H9 (cell line): Measurements from ENCODE around the gene ZDHHC13. TPM values are rescaled to one million over a fixed set of nuclear protein-coding genes. Genes with fewer than 3 reads are reported as not detected.

ENCODE experiments used
- DNase-seq: peaks from one replicate; pipeline ENCODE4 v3.0.0-alpha.2; 2017
- H2AFZ ChIP-seq: one replicate; pipeline ENCODE4 v1.6.1; 2013; ENCODE audit warnings: mild to moderate bottlenecking, low read length, control low read depth, moderate library complexity
- H2AK5ac ChIP-seq: 2 replicates; pipeline ENCODE4 v1.6.1; 2013; ENCODE audit warnings: low read length, control low read depth, mixed read lengths; ENCODE audit not compliant: insufficient read length
- H2BK120ac ChIP-seq: one replicate; pipeline ENCODE4 v1.6.1; 2013; ENCODE audit warnings: low read depth, mild to moderate bottlenecking, low read length, control low read depth, inconsistent platforms; ENCODE audit not compliant: poor library complexity, severe bottlenecking
- H2BK12ac ChIP-seq: 2 replicates; pipeline ENCODE4 v1.6.1; 2013; ENCODE audit warnings: low read length, control low read depth, mixed read lengths, low read depth; ENCODE audit not compliant: insufficient read length
- H2BK15ac ChIP-seq: 2 replicates; pipeline ENCODE4 v1.6.1; 2013; ENCODE audit warnings: low read depth, low read length, control low read depth
- H2BK20ac ChIP-seq: one replicate; pipeline ENCODE4 v1.6.1; 2013; ENCODE audit warnings: low read depth, mild to moderate bottlenecking, low read length, control low read depth, inconsistent platforms; ENCODE audit not compliant: poor library complexity, severe bottlenecking
- H2BK5ac ChIP-seq: 2 replicates; pipeline ENCODE4 v1.6.1; 2013; ENCODE audit warnings: low read length, control low read depth, mixed read lengths; ENCODE audit not compliant: insufficient read length
- H3K14ac ChIP-seq: 2 replicates; pipeline ENCODE4 v1.6.1; 2013; ENCODE audit warnings: low read length, control low read depth; ENCODE audit not compliant: insufficient read depth
- H3K18ac ChIP-seq: 2 replicates; pipeline ENCODE4 v1.6.1; 2013; ENCODE audit warnings: low read depth, mild to moderate bottlenecking, mixed read lengths, low read length, control low read depth; ENCODE audit not compliant: insufficient read length
- H3K23ac ChIP-seq: 2 replicates; pipeline ENCODE4 v1.6.1; 2013; ENCODE audit warnings: low read length, control low read depth, mixed read lengths, low read depth; ENCODE audit not compliant: insufficient read length
- H3K23me2 ChIP-seq: 2 replicates; pipeline ENCODE4 v1.6.1; 2013; ENCODE audit warnings: low read depth, mild to moderate bottlenecking, mixed read lengths, low read length, control low read depth; ENCODE audit not compliant: insufficient read length, poor library complexity, severe bottlenecking
- H3K27ac ChIP-seq: 2 replicates; pipeline ENCODE4 v1.5.1; 2013; ENCODE audit warnings: low read length, control low read depth, mixed read lengths, low read depth; ENCODE audit not compliant: insufficient read length
- H3K27me3 ChIP-seq: 2 replicates; pipeline ENCODE4 v1.6.1; 2013; ENCODE audit warnings: low read length, control low read depth, inconsistent platforms; ENCODE audit not compliant: insufficient read depth
- H3K4ac ChIP-seq: 2 replicates; pipeline ENCODE4 v1.6.1; 2013; ENCODE audit warnings: low read depth, mild to moderate bottlenecking, control low read depth, inconsistent platforms, low read length, moderate library complexity
- H3K4me1 ChIP-seq: 2 replicates; pipeline ENCODE4 v1.6.1; 2013; ENCODE audit warnings: low read length, control low read depth, inconsistent platforms; ENCODE audit not compliant: insufficient read depth
- H3K4me2 ChIP-seq: 2 replicates; pipeline ENCODE4 v1.6.1; 2013; ENCODE audit warnings: low read length, control low read depth, mixed read lengths; ENCODE audit not compliant: insufficient read length, insufficient read depth
- H3K56ac ChIP-seq: 2 replicates; pipeline ENCODE4 v1.6.1; 2013; ENCODE audit warnings: low read depth, mild to moderate bottlenecking, mixed read lengths, low read length, control low read depth; ENCODE audit not compliant: insufficient read length
- H3K79me1 ChIP-seq: 2 replicates; pipeline ENCODE4 v1.6.1; 2013; ENCODE audit warnings: low read depth, mild to moderate bottlenecking, moderate library complexity, low read length, control low read depth, inconsistent platforms; ENCODE audit not compliant: insufficient read depth, poor library complexity, severe bottlenecking
- H3K79me2 ChIP-seq: 2 replicates; pipeline ENCODE4 v1.6.1; 2013; ENCODE audit warnings: low read length, control low read depth, inconsistent platforms; ENCODE audit not compliant: insufficient read depth
- H3K9ac ChIP-seq: 2 replicates; pipeline ENCODE4 v1.6.1; 2013; ENCODE audit warnings: low read length, control low read depth, mixed read lengths; ENCODE audit not compliant: insufficient read length; ENCODE audit errors: extremely low read depth
- H3K9me3 ChIP-seq: one replicate; pipeline ENCODE4 v1.6.1; 2013; ENCODE audit warnings: low read depth, low read length, inconsistent platforms; ENCODE audit not compliant: control insufficient read depth
- H3T11ph ChIP-seq: one replicate; pipeline ENCODE4 v1.6.1; 2013; ENCODE audit warnings: mild to moderate bottlenecking, low read length, control low read depth, inconsistent platforms
- H4K20me1 ChIP-seq: one replicate; pipeline ENCODE4 v1.6.1; 2013; ENCODE audit not compliant: control insufficient read depth, insufficient read length, insufficient read depth
- H4K5ac ChIP-seq: 2 replicates; pipeline ENCODE4 v1.6.1; 2013; ENCODE audit warnings: low read depth, mild to moderate bottlenecking, mixed read lengths, low read length, control low read depth; ENCODE audit not compliant: insufficient read length
- H4K8ac ChIP-seq: replicated peaks from 2 replicates; pipeline ENCODE4 v1.6.1; 2013; ENCODE audit warnings: low read length, control low read depth, mixed read lengths, low read depth; ENCODE audit not compliant: insufficient read length
- H4K91ac ChIP-seq: 2 replicates; pipeline ENCODE4 v1.6.1; 2013; ENCODE audit warnings: low read depth, mild to moderate bottlenecking, moderate library complexity, mixed read lengths, low read length, control low read depth; ENCODE audit not compliant: insufficient read length
- H3K27ac Mint-ChIP-seq, 3 experiments: 2 replicates in 2 of 3; 3 replicates in 1 of 3; pipeline ENCODE4 v1.8.0; 2020 to 2021; ENCODE audit warnings: mixed read lengths in 3 of 3, mild to moderate bottlenecking in 1 of 3, moderate library complexity in 1 of 3
- H3K27me3 Mint-ChIP-seq: 2 replicates; pipeline ENCODE4 v1.8.0; 2021; ENCODE audit warnings: low read depth, mild to moderate bottlenecking, moderate library complexity, mixed read lengths
- H3K36me3 Mint-ChIP-seq, 3 experiments: 2 replicates in 2 of 3; 3 replicates in 1 of 3; pipeline ENCODE4 v1.8.0; 2020 to 2021; ENCODE audit warnings: low read depth in 3 of 3, mixed read lengths in 3 of 3; ENCODE audit not compliant: insufficient read depth in 1 of 3
- H3K4me1 Mint-ChIP-seq, 2 experiments: 2 replicates each; pipeline ENCODE4 v1.8.0; 2020; ENCODE audit warnings: mixed read lengths in 2 of 2
- H3K4me3 Mint-ChIP-seq, 2 experiments: 2 replicates in 1 of 2; 3 replicates in 1 of 2; pipeline ENCODE4 v1.8.0; 2020 to 2021; ENCODE audit warnings: mild to moderate bottlenecking in 2 of 2, mixed read lengths in 2 of 2, moderate library complexity in 1 of 2
- H3K9me3 Mint-ChIP-seq, 2 experiments: 2 replicates in 1 of 2; 3 replicates in 1 of 2; pipeline ENCODE4 v1.8.0; 2020; ENCODE audit warnings: mild to moderate bottlenecking in 2 of 2, mixed read lengths in 2 of 2, moderate library complexity in 1 of 2
- WGBS: extraction: QIAGEN DNeasy Blood & Tissue Kit; methylation state at CpG from one replicate; pipeline ENCODE4 v1.1.7; 2013; ENCODE audit warnings: missing lambda C conversion rate, low lambda C conversion rate, mixed read lengths; ENCODE audit not compliant: insufficient read length; ENCODE audit errors: extremely low coverage; 5-methylcytosine and 5-hydroxymethylcytosine counted together
- total RNA-seq: library from RNA; stranded (reverse); gene quantifications from 2 replicates; pipeline ENCODE4 v1.2.1, GENCODE V29; 2021
- TF ChIP-seq, protein P1 (sequence below): fragments of 200-600 bp; sonication (generic); conservative IDR thresholded peaks from 3 replicates; pipeline ENCODE4 v1.8.0; 2021; ENCODE audit warnings: antibody characterized with exemption, mild to moderate bottlenecking

The ZDHHC13 gene
- total RNA-seq, 1 experiment from 2014 or later: 20.9 TPM

DNA sequence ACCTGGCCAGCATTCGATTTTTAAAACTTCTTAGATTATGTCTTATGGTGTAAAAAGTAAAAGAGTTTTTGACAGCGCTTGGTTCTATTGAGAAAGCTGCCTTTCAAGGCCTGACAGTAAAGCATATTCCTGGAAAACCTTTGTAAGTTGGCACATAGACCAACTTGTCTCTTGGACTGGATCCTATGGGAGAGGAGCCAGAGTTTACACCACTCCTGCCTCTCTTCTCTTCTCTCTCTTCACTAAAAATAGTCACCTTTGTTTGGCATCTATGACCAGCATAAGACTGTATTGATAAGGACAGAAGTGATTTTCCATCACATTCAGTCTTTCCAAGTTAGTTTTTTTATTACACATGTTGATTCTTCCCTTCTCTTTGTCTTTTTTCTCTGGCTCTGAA, 51.1 kb downstream of the ZDHHC13 start:
- H3K27ac ChIP-seq: no peak overlapping the region
- H3K27me3 ChIP-seq: no peaks in the 10 kb centered on the region

More for the DNA sequence above, 51.1 kb downstream of the ZDHHC13 start:
- no peak overlapping the region for H3T11ph ChIP-seq
- no peak overlapping the region for H3K4ac ChIP-seq
- H3K56ac ChIP-seq: no peak overlapping the region
- H3K9me3 ChIP-seq: no peaks in the 10 kb centered on the region
- DNase-seq: no peak
- H2BK20ac ChIP-seq: no peak overlapping the region
- no CpG with 5 or more reads among the region's 2 CpGs for WGBS
- H3K79me1 ChIP-seq: no peaks in the 10 kb centered on the region
- no peak overlapping the region for H3K23ac ChIP-seq
- no peak overlapping the region for H3K14ac ChIP-seq
- H2BK120ac ChIP-seq: no peak overlapping the region
- no peaks in the 10 kb centered on the region for H3K4me1 Mint-ChIP-seq
- H2BK12ac ChIP-seq: no peak overlapping the region
- H4K8ac ChIP-seq: no peak overlapping the region
- TF ChIP-seq, protein P1, sequence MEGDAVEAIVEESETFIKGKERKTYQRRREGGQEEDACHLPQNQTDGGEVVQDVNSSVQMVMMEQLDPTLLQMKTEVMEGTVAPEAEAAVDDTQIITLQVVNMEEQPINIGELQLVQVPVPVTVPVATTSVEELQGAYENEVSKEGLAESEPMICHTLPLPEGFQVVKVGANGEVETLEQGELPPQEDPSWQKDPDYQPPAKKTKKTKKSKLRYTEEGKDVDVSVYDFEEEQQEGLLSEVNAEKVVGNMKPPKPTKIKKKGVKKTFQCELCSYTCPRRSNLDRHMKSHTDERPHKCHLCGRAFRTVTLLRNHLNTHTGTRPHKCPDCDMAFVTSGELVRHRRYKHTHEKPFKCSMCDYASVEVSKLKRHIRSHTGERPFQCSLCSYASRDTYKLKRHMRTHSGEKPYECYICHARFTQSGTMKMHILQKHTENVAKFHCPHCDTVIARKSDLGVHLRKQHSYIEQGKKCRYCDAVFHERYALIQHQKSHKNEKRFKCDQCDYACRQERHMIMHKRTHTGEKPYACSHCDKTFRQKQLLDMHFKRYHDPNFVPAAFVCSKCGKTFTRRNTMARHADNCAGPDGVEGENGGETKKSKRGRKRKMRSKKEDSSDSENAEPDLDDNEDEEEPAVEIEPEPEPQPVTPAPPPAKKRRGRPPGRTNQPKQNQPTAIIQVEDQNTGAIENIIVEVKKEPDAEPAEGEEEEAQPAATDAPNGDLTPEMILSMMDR: no peak
- no peak overlapping the region; a peak in 1 of 7 replicates for H3K27ac Mint-ChIP-seq
- H2AFZ ChIP-seq: no peak overlapping the region
- H3K4me1 ChIP-seq: no peaks in the 10 kb centered on the region
- H4K5ac ChIP-seq: no peak overlapping the region
- no peak overlapping the region for H3K9ac ChIP-seq
- no peaks in the 10 kb centered on the region for H3K79me2 ChIP-seq
- H3K36me3 Mint-ChIP-seq: peaks cover 12 to 50% (median 47%) of the 10 kb centered on the region in 3 experiments; a peak in 5 of 7 replicates
- H2BK5ac ChIP-seq: no peak overlapping the region
- no peak overlapping the region for H3K18ac ChIP-seq
- H2AK5ac ChIP-seq: no peak overlapping the region
- no peak overlapping the region for H3K4me2 ChIP-seq
- H3K9me3 Mint-ChIP-seq: no peaks in the 10 kb centered on the region
- H3K4me3 Mint-ChIP-seq: no peak overlapping the region
- no peak overlapping the region for H2BK15ac ChIP-seq
- H3K23me2 ChIP-seq: no peaks in the 10 kb centered on the region
- no peaks in the 10 kb centered on the region for H4K20me1 ChIP-seq
- no peak overlapping the region for H4K91ac ChIP-seq
- H3K27me3 Mint-ChIP-seq: no peaks in the 10 kb centered on the region
